ENCODE results near the gene ASXL1. TPM values are rescaled to one million over a fixed set of nuclear protein-coding genes. Genes with fewer than 3 reads are reported as not detected.

The ASXL1 gene
- total RNA-seq: 48.0 and 61.7 TPM in 2 replicates

GRCh38 chr20:32357869-32358631, at the start of gene ASXL1:
TSS of gene ASXL1 (plus strand) at chr20:32358331. CDS start at chr20:32358776, 445 bp downstream.
- TF ChIP-seq CTCF (IDR thresholded peaks at IDR 0.05; ENCODE audit: insufficient read depth, low read depth, low read length): no peak
- H3K4me3 ChIP-seq (ENCODE audit: low read depth, low read length): peak within 1 kb of the TSS; percentile 87
- peak; percentile 98 for DNase-seq (ENCODE audit: low read depth)

GRCh38 chr20:32312718-32313424, 45.3 kb upstream of the ASXL1 start:
- DNase-seq (ENCODE audit: low read depth): no peak
- H3K4me3 ChIP-seq (ENCODE audit: low read depth, low read length): no peak overlapping the region
- TF ChIP-seq CTCF (IDR thresholded peaks at IDR 0.05; ENCODE audit: insufficient read depth, low read depth, low read length): no peak

- no peak overlapping the region for H3K4me3 ChIP-seq (ENCODE audit: low read depth, low read length)
- no peak for TF ChIP-seq CTCF (IDR thresholded peaks at IDR 0.05; ENCODE audit: insufficient read depth, low read depth, low read length)
- no peak for DNase-seq (ENCODE audit: low read depth)
These were observed 43.4 kb upstream of the ASXL1 start for GRCh38 chr20:32314768-32315167.

GRCh38 chr20:32315399-32315798, 42.7 kb upstream of the ASXL1 start:
- DNase-seq (ENCODE audit: low read depth): no peak
- H3K4me3 ChIP-seq (ENCODE audit: low read depth, low read length): no peak overlapping the region
- TF ChIP-seq CTCF (IDR thresholded peaks at IDR 0.05; ENCODE audit: insufficient read depth, low read depth, low read length): no peak

GRCh38 chr20:32315891-32316290, 42.2 kb upstream of the ASXL1 start:
- DNase-seq (ENCODE audit: low read depth): no peak

GRCh38 chr20:32316667-32317066, 41.5 kb upstream of the ASXL1 start:
- no peak for DNase-seq (ENCODE audit: low read depth)
- TF ChIP-seq CTCF (IDR thresholded peaks at IDR 0.05; ENCODE audit: insufficient read depth, low read depth, low read length): no peak
- H3K4me3 ChIP-seq (ENCODE audit: low read depth, low read length): no peak overlapping the region

More at GRCh38 chr20:32315891-32316290, 42.2 kb upstream of the ASXL1 start:
- H3K4me3 ChIP-seq (ENCODE audit: low read depth, low read length): no peak overlapping the region
- no peak for TF ChIP-seq CTCF (IDR thresholded peaks at IDR 0.05; ENCODE audit: insufficient read depth, low read depth, low read length)
